ENCODE data around the gene PPP1R7.

PPP1R7 gene

GRCh38 chr2:241229563-241230401 lies 79.5 kb downstream of the PPP1R7 start:
- H3K9me3 ChIP-seq (ENCODE audit: control insufficient read depth, insufficient read depth, low read length), result no peaks in the 10 kb centered on the region
- no peak overlapping the region for H3K9ac ChIP-seq (ENCODE audit: low read depth, low read length)
- no peaks in the 10 kb centered on the region for H3K4me1 ChIP-seq (ENCODE audit: insufficient read depth, low read length)
- H3K36me3 ChIP-seq (ENCODE audit: insufficient read depth, low read length), result peaks cover 20% of the 10 kb centered on the region

- Histone ChIP-seq H3K9me3 (ENCODE audit: control insufficient read depth, insufficient read depth, low read length) (no peaks in the 10 kb centered on the region), H3K4me1 (ENCODE audit: insufficient read depth, low read length) (no peaks in the 10 kb centered on the region), H3K36me3 (ENCODE audit: insufficient read depth, low read length) (peaks cover 27% of the 10 kb centered on the region), H3K9ac (ENCODE audit: low read depth, low read length) (no peak overlapping the region)
These were observed 80.2 kb downstream of the PPP1R7 start for GRCh38 chr2:241230435-241230834.

- H3K9me3 ChIP-seq (ENCODE audit: control insufficient read depth, insufficient read depth, low read length), result no peaks in the 10 kb centered on the region
- no peaks in the 10 kb centered on the region for H3K4me1 ChIP-seq (ENCODE audit: insufficient read depth, low read length)
- no peak overlapping the region for H3K9ac ChIP-seq (ENCODE audit: low read depth, low read length)
- peaks cover 28% of the 10 kb centered on the region for H3K36me3 ChIP-seq (ENCODE audit: insufficient read depth, low read length)
These were observed 82.7 kb downstream of the PPP1R7 start for GRCh38 chr2:241232736-241233575.

All from ES-I3 (cell line).